Measurements from ENCODE around the gene TDRD9.

Gene TDRD9

DNA sequence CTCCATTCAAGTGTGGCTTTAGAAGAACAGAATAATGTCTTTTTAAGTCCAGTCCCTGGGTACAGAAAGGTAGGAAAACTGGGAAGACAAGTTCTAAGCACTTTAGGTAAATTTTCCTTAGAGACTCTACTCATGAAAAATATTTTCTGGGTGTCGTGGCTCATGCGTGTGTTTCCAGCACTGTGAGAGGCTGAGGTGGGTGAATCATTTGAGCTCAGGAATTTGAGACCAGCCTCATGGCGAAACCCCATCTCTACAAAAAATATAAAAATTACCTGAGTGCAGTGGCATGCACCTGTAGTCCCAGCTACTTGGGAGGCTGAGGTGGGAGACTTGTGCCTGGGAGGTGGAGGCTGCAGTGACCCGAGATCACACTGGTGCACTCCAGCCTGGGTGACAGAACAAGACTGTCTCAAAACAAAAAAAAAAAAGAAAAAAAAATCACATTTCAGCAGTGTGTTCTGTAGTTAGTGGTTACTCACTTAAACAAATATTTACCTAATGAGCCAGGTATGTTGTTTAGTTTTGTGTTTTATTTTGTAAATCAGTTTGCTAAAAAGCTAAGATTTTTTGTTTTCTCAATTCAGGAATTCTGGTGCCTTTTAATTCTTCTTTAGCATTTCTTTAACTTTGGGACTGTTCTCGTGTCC, 66.4 kb downstream of the TDRD9 start:
- no peak for DNase-seq

GRCh38 chr14:103995876-103996275, 67.6 kb downstream of the TDRD9 start:
- no peak for DNase-seq

- no peak for DNase-seq
Observed at GRCh38 chr14:103997391-103997790, 69.1 kb downstream of the TDRD9 start.

- DNase-seq: no peak
Observed at GRCh38 chr14:103998027-103998426, 69.8 kb downstream of the TDRD9 start.

- DNase-seq: no peak
Observed at GRCh38 chr14:103999795-104000440, 71.7 kb downstream of the TDRD9 start.

GRCh38 chr14:104001003-104001402, 72.7 kb downstream of the TDRD9 start:
- DNase-seq: no peak

DNA sequence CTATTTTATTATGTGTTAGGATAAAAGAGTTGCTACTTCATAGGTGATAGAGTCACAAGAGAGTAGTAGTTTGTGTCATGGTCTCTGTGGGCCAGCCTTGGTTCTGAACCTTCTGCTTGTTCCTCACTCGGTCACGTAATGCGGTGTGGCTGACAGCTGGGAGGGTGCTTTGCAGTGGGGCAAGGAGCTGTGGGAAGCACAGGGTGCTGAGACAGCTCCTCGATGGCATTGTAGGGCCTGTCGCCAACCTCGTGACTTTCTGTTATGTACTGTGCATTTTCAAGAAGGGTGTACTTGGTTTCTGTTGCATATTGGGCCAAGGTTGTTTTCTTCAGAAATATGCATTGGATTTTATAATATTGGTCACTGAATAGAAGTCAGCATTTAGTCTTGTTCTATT, 75.4 kb downstream of the TDRD9 start:
- DNase-seq: no peak

DNA sequence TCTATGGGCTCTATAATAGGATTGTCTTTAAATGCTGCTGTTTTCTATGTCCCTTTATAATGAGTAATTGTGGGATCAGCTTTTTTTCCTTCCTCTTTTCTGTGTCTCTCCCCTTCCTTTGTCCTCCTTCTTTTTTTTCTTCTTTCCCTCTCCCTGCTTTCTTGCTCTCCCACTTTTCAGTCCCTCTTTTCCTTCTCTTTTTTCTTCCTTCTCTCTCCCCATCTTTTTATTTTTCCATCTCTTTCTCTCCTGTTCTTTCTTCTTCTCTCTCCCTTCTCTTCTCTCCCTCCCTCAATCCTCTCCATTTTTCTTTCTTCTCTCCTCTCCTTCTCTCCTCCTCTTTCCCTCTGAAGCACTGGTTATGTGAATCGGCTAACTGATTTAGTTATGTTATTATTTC, 76.6 kb downstream of the TDRD9 start:
- DNase-seq: no peak

DNA sequence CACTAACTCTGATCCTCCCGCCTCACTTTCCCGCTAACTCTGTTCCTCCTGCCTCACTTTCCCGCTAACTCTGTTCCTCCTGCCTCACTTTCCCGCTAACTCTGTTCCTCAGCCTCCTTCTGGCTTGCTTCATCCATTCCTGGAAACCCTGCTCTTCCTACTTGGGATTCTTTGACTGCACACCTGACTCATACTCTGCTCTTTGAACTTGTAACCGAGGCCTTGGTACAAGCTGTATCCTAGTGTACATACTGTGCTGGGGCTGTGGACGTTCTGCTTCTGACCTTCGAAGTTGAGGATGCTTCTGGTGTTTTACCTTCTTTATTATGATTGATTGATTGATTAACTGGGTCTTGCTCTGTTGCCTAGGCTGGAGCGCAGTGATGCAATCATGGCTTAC, 77.2 kb downstream of the TDRD9 start:
- no peak for DNase-seq

DNA sequence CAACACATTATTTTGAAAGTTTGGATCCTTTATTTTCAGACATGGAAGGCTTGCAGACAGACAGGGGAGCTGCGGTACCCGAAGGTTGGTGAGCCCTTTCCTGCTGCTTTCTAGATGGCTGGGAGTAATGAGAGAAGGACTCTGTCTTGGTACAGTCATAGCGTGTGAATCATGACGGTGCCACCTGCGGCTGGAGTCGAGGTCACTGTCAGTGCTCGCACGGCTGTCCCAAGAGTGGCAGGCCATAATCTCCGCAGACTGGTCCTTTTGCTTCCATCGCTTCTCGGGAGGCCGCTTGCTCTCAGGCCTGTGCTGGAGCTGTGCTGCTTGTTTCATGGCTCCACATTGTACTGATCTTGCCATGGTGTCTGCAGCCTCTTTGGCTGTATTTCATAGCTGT, 78.9 kb downstream of the TDRD9 start:
- DNase-seq: no peak

- no peak for DNase-seq
Observed at GRCh38 chr14:104009297-104009696, 81.0 kb downstream of the TDRD9 start.

- DNase-seq: no peak
Observed at GRCh38 chr14:104011824-104012517, 83.7 kb downstream of the TDRD9 start.

GRCh38 chr14:104014764-104015163, 86.5 kb downstream of the TDRD9 start:
- DNase-seq: no peak

- no peak for DNase-seq
Observed at GRCh38 chr14:104016873-104017650, 88.8 kb downstream of the TDRD9 start.

GRCh38 chr14:104019029-104019428, 90.8 kb downstream of the TDRD9 start:
- DNase-seq: no peak

DNA sequence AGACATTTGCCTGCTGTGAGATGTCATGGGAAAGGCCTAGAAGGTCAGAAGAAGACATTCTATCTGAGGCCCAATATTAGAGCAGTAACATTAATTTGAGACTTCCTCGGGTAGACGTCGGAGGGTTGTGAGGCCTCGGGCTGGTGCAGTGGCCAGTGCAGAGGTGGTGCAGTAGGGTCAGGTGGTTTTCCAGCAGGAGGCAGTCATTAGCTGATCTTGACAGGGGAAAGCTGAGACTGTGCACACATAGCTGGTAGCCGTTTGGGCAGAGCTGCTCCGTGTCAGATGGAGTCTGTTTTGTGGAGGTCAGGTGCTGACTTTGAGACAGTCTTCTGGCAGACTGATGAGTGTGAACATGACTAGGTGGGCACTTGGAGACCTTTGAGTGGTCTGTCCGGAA, 91.5 kb downstream of the TDRD9 start:
- no peak for DNase-seq

GRCh38 chr14:104020471-104020870, 92.2 kb downstream of the TDRD9 start:
- no peak for DNase-seq

DNA sequence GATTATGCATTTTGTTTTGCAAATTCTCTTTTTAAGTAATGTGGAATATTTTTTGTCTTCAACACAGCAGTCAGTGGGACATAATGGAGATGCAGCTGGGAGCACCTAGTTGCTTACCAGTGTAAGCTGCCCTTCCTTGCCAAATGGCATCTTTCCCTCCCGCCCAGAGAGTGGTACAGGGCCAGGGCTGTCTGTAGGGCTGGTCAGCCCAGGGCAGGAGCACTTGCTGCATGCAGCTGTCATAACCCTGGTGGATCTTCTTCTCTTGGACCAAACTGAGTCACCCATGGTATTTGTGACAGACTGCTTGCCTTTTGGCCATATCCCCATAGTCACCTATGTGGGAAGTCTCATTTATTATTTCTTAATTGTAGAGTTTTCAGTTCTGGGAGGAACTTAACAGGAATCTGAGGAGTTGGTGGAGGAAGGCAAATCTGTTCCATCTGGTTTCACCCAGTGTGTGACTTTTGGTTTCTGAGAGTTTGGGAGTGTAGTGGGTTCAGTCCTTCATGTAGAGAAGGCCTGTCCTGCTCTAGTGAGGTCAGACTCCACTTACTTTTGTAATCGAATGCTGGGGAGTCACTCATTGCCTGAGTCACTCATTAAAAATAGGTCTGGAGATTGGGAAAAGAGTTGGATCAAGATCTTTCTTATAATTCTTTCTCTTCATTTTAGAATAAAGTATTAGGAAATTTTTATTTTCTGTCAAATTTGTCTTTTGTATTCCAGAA, 95.2 kb downstream of the TDRD9 start:
- no peak for DNase-seq

DNA sequence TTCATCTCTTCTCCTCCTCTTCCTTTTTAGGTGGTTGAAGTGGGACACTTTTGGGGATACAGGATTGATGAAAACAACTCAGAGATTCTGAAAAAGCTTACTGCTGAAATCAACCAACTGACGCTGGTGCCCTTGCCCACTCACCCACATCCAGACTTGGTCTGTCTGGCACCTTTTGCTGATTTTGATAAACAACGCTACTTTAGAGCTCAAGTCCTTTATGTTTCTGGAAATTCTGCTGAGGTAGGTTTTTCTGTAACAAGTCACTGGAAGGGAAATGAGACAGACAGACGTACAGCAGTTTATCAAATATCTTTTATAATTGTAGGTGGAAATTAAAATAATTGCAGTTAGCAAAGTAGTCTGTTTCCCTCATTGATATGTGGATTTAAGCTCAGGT, 97.3 kb downstream of the TDRD9 start:
- DNase-seq: no peak

GRCh38 chr14:104026024-104026423, 97.8 kb downstream of the TDRD9 start:
- no peak for DNase-seq

DNA sequence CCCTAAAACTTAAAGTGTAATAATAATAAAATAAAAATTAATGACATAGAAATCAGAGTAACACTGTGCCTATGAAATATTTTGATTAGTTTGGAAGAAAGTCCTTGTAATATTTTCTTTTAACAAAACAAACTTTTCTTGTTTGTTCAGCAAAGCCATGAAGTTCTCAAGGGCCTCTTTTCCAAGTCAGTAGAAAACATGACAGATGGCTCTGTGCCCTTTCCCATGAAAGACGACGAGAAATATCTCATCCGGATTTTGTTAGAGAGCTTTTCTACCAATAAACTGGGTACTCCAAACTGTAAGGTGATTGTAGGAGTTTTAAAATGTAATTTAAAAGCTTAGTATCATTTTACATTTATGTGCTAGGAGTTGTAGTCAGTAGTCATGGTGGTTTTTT, 102.7 kb downstream of the TDRD9 start:
- DNase-seq: no peak

GRCh38 chr14:104031384-104031783, 103.1 kb downstream of the TDRD9 start:
- no peak for DNase-seq

All from GOT3 (cell line).